SKM-1 treated with dmso at 0.1 percent for 144 hours (cell line): ENCODE measurements around the gene DGCR2.
"Not testable (repeated sequence)": the region's sequence is repeated elsewhere in the genome, so short reads cannot be mapped to it uniquely, and the experiment has no call there.

ENCODE experiments used
- DNase-seq: peaks from one replicate; lab custom pipeline; 2025; ENCODE audit not compliant: unreplicated experiment; lab: John Stamatoyannopoulos, UW

DGCR2 gene, protein sequence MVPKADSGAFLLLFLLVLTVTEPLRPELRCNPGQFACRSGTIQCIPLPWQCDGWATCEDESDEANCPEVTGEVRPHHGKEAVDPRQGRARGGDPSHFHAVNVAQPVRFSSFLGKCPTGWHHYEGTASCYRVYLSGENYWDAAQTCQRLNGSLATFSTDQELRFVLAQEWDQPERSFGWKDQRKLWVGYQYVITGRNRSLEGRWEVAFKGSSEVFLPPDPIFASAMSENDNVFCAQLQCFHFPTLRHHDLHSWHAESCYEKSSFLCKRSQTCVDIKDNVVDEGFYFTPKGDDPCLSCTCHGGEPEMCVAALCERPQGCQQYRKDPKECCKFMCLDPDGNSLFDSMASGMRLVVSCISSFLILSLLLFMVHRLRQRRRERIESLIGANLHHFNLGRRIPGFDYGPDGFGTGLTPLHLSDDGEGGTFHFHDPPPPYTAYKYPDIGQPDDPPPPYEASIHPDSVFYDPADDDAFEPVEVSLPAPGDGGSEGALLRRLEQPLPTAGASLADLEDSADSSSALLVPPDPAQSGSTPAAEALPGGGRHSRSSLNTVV

DNA sequence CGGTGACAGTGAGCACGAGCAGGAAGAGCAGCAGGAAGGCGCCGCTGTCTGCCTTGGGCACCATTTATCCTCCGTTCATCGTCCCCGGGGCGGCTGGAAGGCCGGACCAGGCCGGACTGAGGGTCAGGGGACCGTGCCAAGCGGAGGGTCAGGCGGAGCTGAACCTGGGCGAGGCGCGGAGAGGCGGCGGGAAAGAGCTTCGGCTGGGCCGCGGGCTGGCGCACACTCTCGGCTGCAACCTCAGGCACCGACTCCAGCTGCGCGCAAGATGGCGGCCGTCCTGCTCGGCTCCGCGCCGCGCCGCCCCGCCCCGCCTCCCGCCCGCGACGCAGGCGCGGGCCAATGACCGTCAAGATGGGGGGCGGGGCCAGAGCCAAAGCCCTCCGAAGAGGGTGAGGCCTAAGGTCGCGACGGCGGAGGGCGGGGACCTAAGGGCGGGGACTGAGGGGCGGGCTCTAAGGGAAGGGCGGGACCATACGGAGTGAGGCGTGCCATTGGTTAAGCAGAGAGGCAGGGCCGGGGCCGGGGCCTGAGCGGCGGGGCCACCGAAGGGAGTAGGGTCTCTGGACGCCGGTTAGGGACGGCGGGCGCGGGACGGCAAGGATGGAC is at the start of gene DGCR2:
DGCR2 (minus strand) TSS at position 270 of the 609 bp plus-strand sequence; CDS start at position 64, 206 bp downstream.
- peak; percentile 92 for DNase-seq

DNA sequence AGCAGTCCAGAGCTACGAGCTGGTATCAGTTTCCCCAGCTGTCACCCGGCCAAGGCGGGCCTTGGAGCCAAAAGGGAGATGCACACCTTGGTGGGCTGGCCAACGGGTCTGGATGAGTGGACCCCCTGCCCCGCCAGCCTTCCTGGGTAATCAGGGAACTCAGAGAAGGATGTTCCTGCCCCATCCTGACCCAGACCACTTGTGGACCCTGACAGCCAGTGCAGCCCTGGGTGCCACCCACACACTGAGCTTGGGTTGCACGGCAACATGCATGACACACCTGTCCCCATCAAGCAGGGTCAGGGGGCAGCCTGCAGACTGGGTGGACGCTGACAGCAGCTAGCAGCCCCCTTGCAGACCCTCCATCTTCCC is 47.7 kb upstream of the DGCR2 start:
- DNase-seq = no peak

DNA sequence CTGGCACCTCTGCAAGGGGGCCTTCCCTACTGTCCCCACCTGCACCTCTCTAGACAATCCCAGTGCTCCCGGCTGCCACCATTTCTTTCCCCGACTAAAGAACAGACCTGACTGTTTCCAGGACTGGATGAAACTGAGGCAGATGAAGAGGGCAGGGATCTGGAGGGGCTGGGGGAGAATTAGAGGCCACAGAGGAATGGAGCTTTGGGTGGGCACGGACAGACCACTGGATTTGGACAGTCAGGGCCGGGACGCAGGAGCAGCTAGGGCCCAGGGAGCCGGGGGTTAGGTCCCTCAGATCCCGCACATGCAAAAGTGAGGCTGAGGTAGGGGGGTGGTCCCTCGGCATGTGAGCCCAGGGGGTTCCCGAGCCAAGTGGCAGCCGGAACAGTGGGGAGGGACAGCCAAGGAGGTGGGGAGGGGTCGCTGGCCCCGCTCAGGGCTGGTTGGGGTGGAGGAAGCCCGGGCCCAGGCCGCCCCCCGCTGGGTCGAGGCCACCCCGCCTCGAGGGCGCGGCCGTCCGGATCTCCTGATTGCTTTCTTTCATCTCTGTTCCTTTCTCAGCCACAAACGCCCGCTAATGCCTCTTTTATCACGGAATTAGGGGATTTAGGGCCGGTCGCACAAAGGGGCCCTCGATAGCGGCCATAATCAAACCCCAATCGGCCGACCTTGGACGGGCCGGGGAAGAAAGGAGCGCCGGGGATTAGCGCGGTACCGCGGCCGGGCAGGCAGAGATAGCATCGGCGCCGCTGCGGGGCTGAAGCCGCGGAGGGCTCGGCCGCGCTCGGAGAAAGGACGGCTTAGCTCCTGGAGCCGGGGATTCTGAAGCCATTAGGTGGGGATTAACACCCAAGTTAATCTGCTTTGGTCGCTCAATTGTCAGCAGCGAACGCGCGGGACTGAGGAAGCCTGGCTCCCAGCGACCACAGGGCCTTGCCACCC is 47.1 kb upstream of the DGCR2 start:
- no peak for DNase-seq

DNA sequence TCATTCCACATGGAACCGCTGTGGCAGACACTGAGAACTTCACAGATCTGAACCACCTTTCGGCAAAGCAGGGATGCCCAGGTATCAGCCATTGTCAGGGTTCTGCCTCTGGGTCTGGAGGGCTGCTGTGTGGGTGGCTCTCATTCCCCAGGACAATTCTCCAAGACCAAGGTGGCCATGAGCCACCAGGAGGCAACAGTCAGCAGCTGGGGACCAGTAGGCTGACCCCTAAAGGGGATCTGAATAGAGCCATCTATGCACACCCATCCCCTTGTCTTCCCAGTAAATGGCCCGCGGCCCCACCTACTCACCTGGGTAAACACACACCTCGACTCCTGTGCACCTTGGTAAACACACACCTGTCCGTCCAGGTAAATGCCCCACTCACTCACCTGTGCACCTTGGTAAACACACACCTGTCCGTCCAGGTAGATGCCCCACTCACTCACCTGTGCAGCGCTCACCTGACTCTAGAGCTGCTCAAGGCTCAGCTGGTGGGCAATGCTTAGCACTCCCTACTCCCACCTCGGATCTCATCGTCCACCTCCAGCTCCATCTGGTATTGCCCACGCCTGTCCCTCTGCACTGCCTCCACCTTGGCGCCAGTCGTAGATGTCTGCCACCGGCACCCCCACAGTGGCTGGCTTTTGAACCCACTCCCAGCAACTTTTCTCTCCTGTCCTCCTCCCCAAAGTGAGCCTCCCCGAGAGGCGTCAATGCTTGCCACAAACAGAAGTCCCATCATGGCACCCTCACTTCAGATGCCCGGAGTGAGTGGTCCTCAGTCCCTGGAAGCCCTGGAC is 46.1 kb upstream of the DGCR2 start:
- no peak for DNase-seq

DNA sequence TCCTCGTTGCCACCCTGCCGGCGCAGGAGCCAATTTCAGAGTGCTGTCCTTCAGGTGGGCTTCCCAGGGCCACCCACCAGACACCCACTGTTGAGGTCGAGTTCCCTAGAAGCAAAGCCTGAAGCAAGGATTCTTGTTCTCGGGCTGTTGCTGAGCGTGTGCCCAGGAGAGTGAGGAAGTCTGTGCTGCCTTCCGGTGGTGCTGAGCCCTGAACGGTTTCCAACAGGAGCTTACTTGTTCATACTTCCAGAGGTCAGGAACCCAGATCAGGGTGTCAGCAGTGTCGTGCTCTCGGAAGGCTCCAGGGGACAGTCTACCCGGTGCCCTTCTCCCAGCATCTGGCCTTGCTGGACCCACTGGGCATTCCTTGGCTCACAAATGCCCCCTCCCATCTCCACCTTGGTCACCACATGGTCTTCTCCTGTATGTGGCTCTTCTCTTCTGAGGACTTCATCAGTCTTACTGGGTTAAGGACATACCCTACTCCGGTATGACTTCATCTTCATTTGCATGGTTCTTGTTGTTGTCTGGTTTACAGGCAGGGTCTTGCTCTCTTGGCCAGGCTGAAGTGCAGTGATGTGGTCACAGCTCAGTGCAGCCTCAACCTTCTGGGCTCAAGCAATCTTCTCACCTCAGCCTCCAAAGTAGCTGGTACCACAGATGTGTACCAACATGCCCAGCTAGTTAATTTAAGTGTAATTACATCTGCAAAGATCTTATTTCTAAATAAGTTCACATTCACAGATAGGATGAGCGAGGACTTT is 45.1 kb upstream of the DGCR2 start:
- DNase-seq = no peak

DNA sequence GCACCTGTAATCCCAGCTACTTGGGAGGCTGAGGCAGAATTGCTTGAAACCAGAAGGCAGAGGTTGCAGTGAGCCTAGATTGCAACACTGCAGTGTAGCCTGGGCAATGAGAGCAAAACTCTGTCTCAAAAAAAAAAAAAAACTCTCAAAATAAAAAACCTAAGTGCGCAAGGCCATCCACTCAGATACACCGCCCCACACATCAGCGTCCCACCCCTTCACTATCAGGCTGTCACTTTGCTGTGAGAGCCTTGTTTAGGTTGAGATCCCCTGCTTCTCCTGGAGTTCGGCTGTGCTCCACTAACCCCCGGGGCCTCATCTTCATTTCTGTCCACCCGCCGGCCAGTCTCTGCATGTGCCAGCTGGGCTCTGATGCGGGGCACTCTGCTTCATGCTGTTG is 44.2 kb upstream of the DGCR2 start:
- no peak for DNase-seq

DNA sequence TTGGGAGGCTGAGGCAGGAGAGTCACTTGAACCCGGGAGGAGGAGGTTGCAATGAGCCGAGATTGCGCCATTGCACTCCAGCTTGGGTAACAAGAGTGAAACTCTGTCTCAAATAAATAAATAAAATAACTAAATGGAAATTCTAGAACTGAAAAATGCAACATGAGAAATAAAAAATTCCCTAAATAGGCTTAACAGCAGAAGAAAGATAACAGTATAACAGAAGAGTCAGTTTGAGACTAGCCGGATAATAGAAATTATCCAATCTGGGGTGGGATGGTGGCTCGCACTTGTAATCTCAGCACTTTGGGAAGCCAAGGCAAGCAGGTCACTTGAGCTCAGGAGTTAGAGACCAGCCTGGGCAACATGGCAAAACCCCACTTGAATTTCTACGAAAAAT is 42.2 kb upstream of the DGCR2 start:
- no peak for DNase-seq

DNA sequence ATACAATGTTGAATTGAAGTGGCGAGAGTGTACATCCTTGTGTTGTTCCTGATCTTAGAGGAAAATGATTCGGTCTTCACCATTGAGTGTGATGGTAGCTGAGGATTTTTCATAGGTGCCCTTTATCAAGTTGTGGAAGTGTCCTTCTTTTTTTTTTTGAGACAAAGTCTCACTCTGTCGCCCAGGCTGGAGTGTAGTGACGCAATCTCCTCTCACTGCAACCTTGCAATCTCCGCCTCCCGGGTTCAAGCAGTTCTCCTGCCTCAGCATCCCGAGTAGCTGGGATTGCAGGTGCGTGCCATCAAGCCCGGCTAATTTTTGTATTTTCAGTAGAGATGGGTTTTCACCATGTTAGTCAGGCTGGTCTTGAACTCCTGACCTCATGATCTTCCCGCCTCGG is 36.4 kb upstream of the DGCR2 start:
- not testable (repeated sequence) for DNase-seq

DNA sequence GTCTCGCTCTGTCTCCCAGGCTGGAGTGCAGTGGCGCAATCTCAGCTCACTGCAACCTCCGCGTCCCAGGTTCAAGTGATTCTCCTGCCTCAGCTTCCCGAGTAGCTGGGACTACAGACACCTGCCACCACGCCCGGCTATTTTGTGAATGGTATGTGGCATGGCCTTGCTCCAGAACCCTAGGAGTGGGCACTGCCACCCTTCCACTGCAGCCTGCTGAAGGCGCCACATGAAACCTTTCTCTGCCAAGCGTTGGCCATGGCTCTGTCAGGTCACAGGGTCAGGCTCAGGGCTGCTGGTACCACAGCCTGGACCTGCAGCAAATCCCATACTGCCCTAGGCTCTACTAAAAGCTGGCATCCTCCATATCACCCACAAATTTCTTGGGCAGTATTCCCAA is 33.9 kb upstream of the DGCR2 start:
- DNase-seq = not testable (repeated sequence)

DNA sequence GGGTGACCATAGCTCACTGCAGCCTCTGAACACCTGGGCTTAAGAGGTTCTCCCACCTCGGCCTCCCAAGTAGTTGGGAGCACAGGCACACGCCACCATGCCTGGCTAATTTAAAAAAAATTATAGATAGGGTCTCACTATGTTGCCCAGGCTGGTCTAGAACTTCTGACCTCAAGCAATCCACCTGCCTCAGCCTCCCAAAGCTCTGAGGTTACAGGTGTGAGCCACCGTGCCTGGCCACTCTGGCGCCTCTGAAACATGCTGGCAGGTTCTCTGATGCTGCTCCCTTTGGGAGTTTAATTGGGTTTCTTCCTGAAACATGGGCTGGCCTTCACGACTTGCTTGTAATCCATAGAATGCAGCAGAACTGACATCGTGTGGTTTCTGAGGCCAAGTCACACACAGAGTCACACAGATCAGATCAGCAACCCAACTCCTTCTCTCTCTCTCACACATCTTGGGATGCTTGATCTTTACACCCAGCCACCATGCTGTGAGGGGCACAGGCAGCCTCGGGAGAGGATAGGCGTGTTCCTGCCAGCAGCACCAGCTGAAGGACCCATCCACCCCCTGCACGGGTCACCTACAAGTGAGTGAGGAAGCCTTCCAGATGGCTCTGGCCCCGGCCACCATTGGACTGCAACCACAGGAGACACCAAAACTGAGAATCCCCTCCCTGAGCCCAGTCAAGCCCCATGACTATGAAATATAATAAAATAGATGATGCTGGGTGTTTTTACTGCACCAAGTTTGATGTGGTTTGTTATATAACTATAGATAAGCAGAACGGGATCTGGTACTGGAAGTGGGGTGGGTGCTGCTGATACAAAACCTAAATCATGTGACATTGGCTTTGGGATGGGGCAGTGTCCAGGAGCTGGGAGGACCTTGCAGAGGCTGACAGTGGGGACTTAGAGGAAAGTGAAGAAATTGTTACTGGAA is 31.0 kb upstream of the DGCR2 start:
- DNase-seq = no peak

DNA sequence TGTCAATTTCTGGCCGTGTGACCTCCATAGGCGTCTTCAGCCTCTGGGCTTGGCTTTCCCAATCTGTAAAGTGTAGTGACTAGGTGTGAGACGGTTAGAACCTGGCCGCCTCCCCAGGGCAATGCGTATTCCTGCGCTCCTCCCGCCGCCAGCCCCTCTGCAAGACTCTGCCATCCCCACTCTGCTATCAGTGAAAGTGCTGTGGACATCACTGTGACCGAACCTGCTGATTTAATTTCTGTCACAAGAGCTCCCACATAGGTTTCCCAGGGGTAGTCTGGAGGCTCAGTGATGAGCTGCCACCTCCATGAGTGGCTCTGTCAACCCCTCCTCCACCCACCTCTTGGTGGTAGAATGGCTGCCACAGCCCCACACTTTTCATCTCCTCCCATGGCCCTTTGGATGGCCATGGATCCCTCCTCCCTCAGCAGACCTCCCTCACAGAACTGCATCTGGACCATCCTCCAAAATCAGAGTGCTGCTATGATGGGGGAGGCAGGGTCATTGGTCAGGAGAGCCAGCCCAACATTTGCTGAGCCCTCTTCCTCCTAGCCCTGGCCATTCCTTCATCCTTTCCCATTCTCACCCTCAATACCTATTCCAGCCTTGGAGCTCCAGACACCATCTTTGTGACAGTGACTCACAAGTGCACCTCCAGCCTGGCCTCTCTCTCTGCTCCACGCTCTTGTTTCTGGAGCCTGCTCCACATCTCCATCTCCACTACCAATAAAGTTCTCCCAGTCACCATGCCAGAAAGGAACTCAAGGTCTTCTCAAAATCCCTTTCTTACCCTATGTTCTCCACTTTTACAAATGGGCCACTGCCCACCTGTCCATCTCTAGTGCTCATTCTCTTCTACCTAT is 29.3 kb upstream of the DGCR2 start:
- DNase-seq = no peak

DNA sequence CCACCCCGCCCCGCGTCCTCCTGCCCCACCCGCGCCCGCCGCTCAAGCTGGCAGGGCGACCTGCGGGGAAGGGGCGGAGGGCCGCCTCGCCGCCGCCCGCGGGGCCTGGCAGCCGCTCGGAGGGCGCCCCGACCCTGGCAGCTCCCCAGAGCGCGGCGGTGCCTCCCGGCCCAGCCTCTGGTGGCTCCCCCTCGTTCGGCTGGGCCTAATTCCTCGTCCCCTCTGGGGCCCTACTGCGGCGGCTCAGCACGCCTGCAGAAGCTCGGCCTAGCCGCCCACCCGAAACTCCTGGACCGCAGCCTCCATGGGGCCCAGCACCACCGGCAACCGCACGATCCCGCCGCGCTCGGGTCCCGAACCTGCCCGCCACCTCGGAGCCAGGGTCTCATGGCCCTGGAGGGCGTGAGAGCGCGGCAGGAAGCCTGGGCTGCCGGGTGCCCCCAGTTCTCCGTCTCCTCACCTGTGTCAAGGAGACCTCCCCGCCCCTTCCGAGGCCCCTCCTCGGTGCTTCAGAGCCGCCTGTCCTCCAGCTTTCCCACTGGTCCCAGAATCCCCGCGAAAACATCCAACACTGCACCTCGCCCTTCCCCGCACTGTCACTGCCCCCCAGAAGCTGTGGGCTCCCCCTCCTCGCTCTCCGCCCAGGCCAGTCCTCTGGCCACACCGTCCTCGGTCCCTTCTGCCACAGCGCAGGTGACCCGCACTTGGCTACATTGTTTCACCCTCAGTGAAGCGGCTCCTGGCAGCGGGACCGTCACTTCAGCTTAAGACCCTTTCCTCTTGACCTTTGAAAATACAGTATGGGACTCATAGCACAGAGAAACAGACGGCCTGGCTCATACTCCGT is 28.5 kb upstream of the DGCR2 start:
- DNase-seq = no peak

DNA sequence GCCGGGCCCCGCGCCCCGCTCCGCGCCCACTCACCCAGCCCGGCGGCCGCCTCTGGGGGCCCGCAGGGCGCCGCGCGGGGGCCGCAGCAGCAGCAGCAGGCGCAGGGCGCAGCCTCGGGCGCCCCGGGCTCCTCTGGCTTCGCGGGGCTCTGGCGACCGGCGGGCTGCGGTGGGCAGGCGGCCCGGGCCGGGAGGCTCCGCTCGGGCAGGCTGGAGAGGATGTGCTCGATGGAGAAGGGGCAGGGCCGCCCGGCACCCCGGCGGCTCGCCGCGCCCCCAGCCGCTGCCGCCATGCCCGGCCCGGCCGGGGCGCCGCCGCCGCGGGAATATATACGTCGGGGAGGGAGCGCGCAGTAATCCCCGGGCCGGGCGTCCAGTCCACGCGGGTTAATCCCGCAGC is 27.8 kb upstream of the DGCR2 start, which contains the start of gene GSC2:
GSC2 (minus strand) TSS at position 302 of the 400 bp plus-strand sequence; CDS start at position 293, 9 bp downstream.
- DNase-seq = no peak

DNA sequence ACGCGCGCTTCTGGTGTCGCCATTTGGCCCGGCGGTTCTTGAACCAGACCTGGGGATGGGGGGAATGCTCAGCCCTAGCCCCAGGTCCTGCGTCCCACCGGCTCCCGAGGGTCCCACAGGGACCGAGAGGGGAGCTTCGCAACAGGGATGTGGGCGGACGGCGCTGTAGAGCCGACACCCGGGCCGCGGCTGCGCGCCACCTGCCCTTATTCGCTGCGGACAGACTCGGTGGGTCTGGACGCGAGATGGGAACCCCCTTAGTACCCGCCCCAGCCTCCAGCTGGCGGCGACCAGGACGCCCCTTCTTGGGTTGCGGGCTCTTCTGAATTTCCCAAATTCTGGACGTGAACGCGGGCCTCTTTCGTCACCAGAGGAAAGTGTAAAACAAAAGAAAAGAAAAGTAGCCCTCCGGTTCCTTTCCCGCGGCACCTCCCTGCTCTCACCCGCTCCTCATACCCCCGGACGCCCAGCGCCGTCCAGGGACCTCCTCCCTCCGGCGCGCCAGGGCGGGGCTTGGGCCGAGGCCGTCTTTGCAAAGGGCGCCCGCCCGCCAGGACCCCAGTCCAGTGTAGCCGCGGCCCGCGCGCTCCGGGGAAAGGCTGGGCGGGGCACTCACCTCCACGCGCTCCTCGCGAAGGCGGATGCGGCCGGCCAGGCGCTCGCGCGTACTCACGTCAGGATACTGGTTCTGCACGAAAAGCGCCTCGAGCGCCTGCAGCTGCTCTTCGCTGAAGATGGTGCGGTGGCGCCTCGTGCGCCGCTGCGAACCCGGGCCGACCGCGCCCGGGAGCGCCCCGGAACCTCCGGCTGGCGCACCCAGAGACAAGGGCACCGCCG is 27.1 kb upstream of the DGCR2 start:
- no peak for DNase-seq

DNA sequence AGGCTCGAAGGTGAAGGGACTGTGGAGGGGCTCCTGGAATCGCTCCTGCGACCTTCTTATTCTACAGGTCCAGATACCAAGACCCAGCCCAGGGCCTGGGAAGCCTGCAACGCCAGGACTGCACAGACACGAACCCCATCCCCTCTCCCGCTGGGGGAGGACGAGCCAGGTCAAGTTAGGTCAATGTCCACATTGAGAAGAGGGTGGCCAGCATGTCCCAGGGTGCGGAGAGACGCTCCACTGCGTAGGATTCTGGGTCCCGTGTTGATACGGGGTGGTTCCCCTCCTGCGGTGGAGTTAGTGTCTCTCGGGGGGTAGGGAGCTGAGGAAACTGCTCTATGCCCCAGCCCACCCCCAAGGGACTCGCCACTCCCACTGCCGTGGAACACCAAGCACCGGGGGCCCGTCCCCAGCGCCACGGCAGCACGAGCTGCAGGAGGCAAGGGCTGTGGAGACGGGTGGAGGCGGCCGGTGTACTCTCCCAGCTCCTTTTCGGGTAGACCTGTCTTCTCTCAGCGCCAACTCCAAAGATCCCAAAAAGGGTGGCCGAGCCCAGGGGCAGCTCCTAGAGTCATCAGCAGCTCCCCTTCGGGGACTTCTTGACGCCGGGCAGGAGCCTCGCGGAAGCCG is 26.3 kb upstream of the DGCR2 start:
- DNase-seq = no peak
